SH-SY5Y (cell line): ENCODE results near the gene MIB2.

ENCODE experiments used
- GATA2 ChIP-seq: IDR thresholded peaks from 2 replicates; pipeline ENCODE4 v1.6.1; 2011; ENCODE audit warnings: mild to moderate bottlenecking, low read depth, low read length
- GATA3 ChIP-seq: IDR thresholded peaks from 2 replicates; pipeline ENCODE4 v1.6.1; 2011; ENCODE audit warnings: low read depth, mild to moderate bottlenecking, low read length, moderate library complexity

DNA sequence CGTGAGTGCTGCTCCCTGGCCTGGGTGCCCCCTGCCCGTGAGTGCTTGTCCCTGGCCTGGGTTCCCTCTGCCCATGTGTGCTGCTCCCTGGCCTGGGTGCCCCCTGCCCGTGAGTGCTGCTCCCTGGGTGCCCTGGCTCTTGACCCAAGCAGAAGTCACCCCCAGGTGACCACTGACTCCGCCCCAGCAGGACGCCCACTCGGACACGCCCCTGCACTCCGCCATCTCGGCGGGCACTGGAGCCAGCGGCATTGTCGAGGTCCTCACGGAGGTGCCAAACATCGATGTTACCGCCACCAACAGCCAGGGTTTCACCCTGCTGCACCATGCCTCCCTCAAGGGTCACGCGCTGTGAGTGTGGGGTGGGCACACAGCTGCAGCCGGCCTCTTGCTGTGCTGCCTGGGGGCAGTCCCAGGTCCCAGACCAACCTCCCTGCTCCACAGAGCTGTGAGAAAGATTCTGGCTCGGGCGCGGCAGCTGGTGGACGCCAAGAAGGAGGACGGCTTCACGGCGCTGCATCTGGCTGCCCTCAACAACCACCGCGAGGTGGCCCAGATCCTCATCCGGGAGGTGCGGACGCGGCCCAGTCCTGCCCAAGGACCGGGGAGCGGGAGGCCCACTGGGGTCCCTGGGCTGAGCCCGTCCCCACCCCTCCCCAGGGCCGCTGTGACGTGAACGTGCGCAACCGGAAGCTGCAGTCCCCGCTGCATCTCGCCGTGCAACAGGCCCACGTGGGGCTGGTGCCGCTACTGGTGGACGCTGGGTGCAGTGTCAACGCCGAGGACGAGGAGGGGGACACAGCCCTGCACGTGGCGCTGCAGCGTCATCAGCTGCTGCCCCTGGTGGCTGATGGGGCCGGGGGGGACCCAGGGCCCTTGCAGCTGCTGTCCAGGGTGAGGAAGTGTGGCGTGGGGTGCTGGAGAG is 12.8 kb downstream of the MIB2 start:
- TF ChIP-seq GATA3: no peak
- TF ChIP-seq GATA2: no peak
